Mammary epithelial cell (primary cell): Measurements from ENCODE around the gene AJAP1.

Source experiments
- CTCF ChIP-seq, 2 donors: IDR thresholded peaks in 1 of 2; conservative IDR thresholded peaks in 1 of 2; 2 replicates each; pipeline ENCODE4 v1.5.1; 2011 to 2012; ENCODE audit warnings: inconsistent platforms in 2 of 2, low read length in 2 of 2, mild to moderate bottlenecking in 2 of 2, control low read depth in 1 of 2, low read depth in 1 of 2; ENCODE audit not compliant: insufficient read depth in 1 of 2; ENCODE audit errors: extremely low read depth in 1 of 2
- EZH2 ChIP-seq: IDR thresholded peaks from 2 replicates; pipeline ENCODE4 v1.6.1; 2012; ENCODE audit warnings: low read length, inconsistent platforms, borderline replicate concordance

- TF ChIP-seq CTCF (conservative IDR thresholded peaks at IDR 0.05 in 1 of 2, IDR thresholded peaks at IDR 0.05 in 1 of 2; ENCODE audit: extremely low read depth in 1 of 2, insufficient read depth in 1 of 2, low read depth in 1 of 2, low read length in 2 of 2) (no peak), EZH2 (no peak)
These were observed 176.3 kb downstream of the AJAP1 start for GRCh38 chr1:4830707-4831106.
